ENCODE measurements around the gene MED13L.

Gene MED13L

GRCh38 chr12:116210762-116211161 is 66.7 kb downstream of the MED13L start:
- Histone ChIP-seq H3K9ac (ENCODE audit: low read length) (no peak overlapping the region), H2BK5ac (ENCODE audit: low read length) (no peak overlapping the region), H3K18ac (ENCODE audit: low read length) (no peak overlapping the region), H3K27me3 (ENCODE audit: insufficient read depth, low read length, poor library complexity) (no peaks in the 10 kb centered on the region), H2BK120ac (ENCODE audit: low read depth, low read length) (no peak overlapping the region), H3K4ac (ENCODE audit: low read depth, low read length) (no peak overlapping the region), H3K36me3 (ENCODE audit: control insufficient read depth, insufficient read depth, low read length) (no peaks in the 10 kb centered on the region), H3K56ac (ENCODE audit: low read length) (no peak overlapping the region), H4K8ac (ENCODE audit: low read depth, low read length) (no peak overlapping the region), H3K23ac (ENCODE audit: low read length) (no peak overlapping the region), H2BK15ac (replicated peaks; ENCODE audit: low read depth) (no peak overlapping the region), H4K5ac (ENCODE audit: low read length) (no peak overlapping the region), H3K4me1 (ENCODE audit: control insufficient read depth, low read depth, low read length) (peaks cover 6% of the 10 kb centered on the region), H3K27ac (ENCODE audit: low read depth, low read length) (no peak overlapping the region), H3K4me2 (ENCODE audit: low read length) (no peak overlapping the region), H3K4me3 (ENCODE audit: low read length) (no peak overlapping the region), H2AK5ac (ENCODE audit: low read length) (no peak overlapping the region), H3K79me1 (ENCODE audit: low read length) (peaks cover 6% of the 10 kb centered on the region), H3K79me2 (ENCODE audit: control insufficient read depth, insufficient read depth, low read length) (peaks cover 57% of the 10 kb centered on the region)
- WGBS (ENCODE audit: extremely low coverage, insufficient coverage, low lambda C conversion rate), result no CpG with 5 or more reads among the region's 4 CpGs
- no peak for DNase-seq

- Histone ChIP-seq H3K18ac (ENCODE audit: low read length) (no peak overlapping the region), H2BK120ac (ENCODE audit: low read depth, low read length) (no peak overlapping the region), H3K4ac (ENCODE audit: low read depth, low read length) (no peak overlapping the region), H3K4me2 (ENCODE audit: low read length) (no peak overlapping the region), H4K5ac (ENCODE audit: low read length) (no peak overlapping the region), H3K56ac (ENCODE audit: low read length) (no peak overlapping the region), H3K27me3 (ENCODE audit: insufficient read depth, low read length, poor library complexity) (no peaks in the 10 kb centered on the region), H3K4me3 (ENCODE audit: low read length) (no peak overlapping the region), H3K36me3 (ENCODE audit: control insufficient read depth, insufficient read depth, low read length) (no peaks in the 10 kb centered on the region), H3K79me1 (ENCODE audit: low read length) (peaks cover 6% of the 10 kb centered on the region), H3K27ac (ENCODE audit: low read depth, low read length) (no peak overlapping the region), H3K79me2 (ENCODE audit: control insufficient read depth, insufficient read depth, low read length) (peaks cover 53% of the 10 kb centered on the region), H2BK15ac (replicated peaks; ENCODE audit: low read depth) (no peak overlapping the region), H4K8ac (ENCODE audit: low read depth, low read length) (no peak overlapping the region), H3K9ac (ENCODE audit: low read length) (no peak overlapping the region), H3K4me1 (ENCODE audit: control insufficient read depth, low read depth, low read length) (peaks cover 6% of the 10 kb centered on the region), H2BK5ac (ENCODE audit: low read length) (no peak overlapping the region), H3K23ac (ENCODE audit: low read length) (no peak overlapping the region), H2AK5ac (ENCODE audit: low read length) (no peak overlapping the region)
- DNase-seq, result no peak
- no CpG with 5 or more reads among the region's 5 CpGs for WGBS (ENCODE audit: extremely low coverage, insufficient coverage, low lambda C conversion rate)
Observed at GRCh38 chr12:116210131-116210530, 67.4 kb downstream of the MED13L start.

GRCh38 chr12:116209503-116209902 is 68.0 kb downstream of the MED13L start:
- H4K5ac ChIP-seq (ENCODE audit: low read length), result no peak overlapping the region
- H3K4ac ChIP-seq (ENCODE audit: low read depth, low read length), result no peak overlapping the region
- H2BK15ac ChIP-seq (replicated peaks; ENCODE audit: low read depth), result no peak overlapping the region
- no CpG with 5 or more reads among the region's 2 CpGs for WGBS (ENCODE audit: extremely low coverage, insufficient coverage, low lambda C conversion rate)
- no peak for DNase-seq
- H3K4me3 ChIP-seq (ENCODE audit: low read length), result no peak overlapping the region
- no peak overlapping the region for H3K18ac ChIP-seq (ENCODE audit: low read length)
- no peak overlapping the region for H3K23ac ChIP-seq (ENCODE audit: low read length)
- H3K56ac ChIP-seq (ENCODE audit: low read length), result no peak overlapping the region
- H2BK5ac ChIP-seq (ENCODE audit: low read length), result no peak overlapping the region
- no peak overlapping the region for H2BK120ac ChIP-seq (ENCODE audit: low read depth, low read length)
- H3K79me1 ChIP-seq (ENCODE audit: low read length), result peaks cover 8% of the 10 kb centered on the region
- H3K9ac ChIP-seq (ENCODE audit: low read length), result no peak overlapping the region
- peaks cover 6% of the 10 kb centered on the region for H3K4me1 ChIP-seq (ENCODE audit: control insufficient read depth, low read depth, low read length)
- H3K27me3 ChIP-seq (ENCODE audit: insufficient read depth, low read length, poor library complexity), result no peaks in the 10 kb centered on the region
- no peak overlapping the region for H2AK5ac ChIP-seq (ENCODE audit: low read length)
- no peak overlapping the region for H3K4me2 ChIP-seq (ENCODE audit: low read length)
- H3K36me3 ChIP-seq (ENCODE audit: control insufficient read depth, insufficient read depth, low read length), result no peaks in the 10 kb centered on the region
- H4K8ac ChIP-seq (ENCODE audit: low read depth, low read length), result no peak overlapping the region
- H3K27ac ChIP-seq (ENCODE audit: low read depth, low read length), result no peak overlapping the region
- H3K79me2 ChIP-seq (ENCODE audit: control insufficient read depth, insufficient read depth, low read length), result peaks cover 54% of the 10 kb centered on the region

DNA sequence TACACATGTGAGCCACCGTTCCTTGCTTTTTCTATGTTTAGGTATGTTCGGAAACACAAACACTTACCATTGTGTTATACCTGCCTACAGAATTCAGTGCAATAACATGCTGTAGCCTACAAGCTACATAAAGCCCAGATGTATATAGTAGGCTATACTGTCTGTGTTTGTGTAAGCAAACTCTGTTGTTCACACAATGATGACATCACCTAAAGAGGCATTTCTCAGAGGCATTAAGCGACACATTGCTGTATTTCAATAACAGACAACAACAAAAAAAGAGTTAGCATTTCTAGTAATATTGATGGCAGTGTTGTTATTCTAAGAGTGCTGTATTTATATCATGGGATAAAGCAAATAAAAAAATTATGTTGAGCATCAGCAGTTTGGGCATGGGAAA is 70.2 kb downstream of the MED13L start:
- H3K23ac ChIP-seq (ENCODE audit: low read length), result no peak overlapping the region
- no peak overlapping the region for H3K56ac ChIP-seq (ENCODE audit: low read length)
- peak; percentile 25 for DNase-seq
- no peak overlapping the region for H3K4me3 ChIP-seq (ENCODE audit: low read length)
- WGBS (ENCODE audit: extremely low coverage, insufficient coverage, low lambda C conversion rate), result no CpG with 5 or more reads among the region's 3 CpGs
- no peak overlapping the region for H2BK5ac ChIP-seq (ENCODE audit: low read length)
- H3K4ac ChIP-seq (ENCODE audit: low read depth, low read length), result no peak overlapping the region
- no peak overlapping the region for H3K18ac ChIP-seq (ENCODE audit: low read length)
- no peaks in the 10 kb centered on the region for H3K27me3 ChIP-seq (ENCODE audit: insufficient read depth, low read length, poor library complexity)
- H3K4me2 ChIP-seq (ENCODE audit: low read length), result no peak overlapping the region
- no peak overlapping the region for H2BK120ac ChIP-seq (ENCODE audit: low read depth, low read length)
- peaks cover 8% of the 10 kb centered on the region for H3K4me1 ChIP-seq (ENCODE audit: control insufficient read depth, low read depth, low read length)
- no peak overlapping the region for H3K27ac ChIP-seq (ENCODE audit: low read depth, low read length)
- peaks cover 58% of the 10 kb centered on the region for H3K79me2 ChIP-seq (ENCODE audit: control insufficient read depth, insufficient read depth, low read length)
- no peak overlapping the region for H4K8ac ChIP-seq (ENCODE audit: low read depth, low read length)
- no peak overlapping the region for H3K9ac ChIP-seq (ENCODE audit: low read length)
- H2AK5ac ChIP-seq (ENCODE audit: low read length), result no peak overlapping the region
- H4K5ac ChIP-seq (ENCODE audit: low read length), result no peak overlapping the region
- no peaks in the 10 kb centered on the region for H3K36me3 ChIP-seq (ENCODE audit: control insufficient read depth, insufficient read depth, low read length)
- no peak overlapping the region for H2BK15ac ChIP-seq (replicated peaks; ENCODE audit: low read depth)
- peaks cover 11% of the 10 kb centered on the region for H3K79me1 ChIP-seq (ENCODE audit: low read length)

GRCh38 chr12:116206828-116207227 is 70.7 kb downstream of the MED13L start:
- Histone ChIP-seq H3K4me1 (ENCODE audit: control insufficient read depth, low read depth, low read length) (peaks cover 8% of the 10 kb centered on the region), H2BK120ac (ENCODE audit: low read depth, low read length) (no peak overlapping the region), H4K5ac (ENCODE audit: low read length) (no peak overlapping the region), H2BK15ac (replicated peaks; ENCODE audit: low read depth) (no peak overlapping the region), H3K27me3 (ENCODE audit: insufficient read depth, low read length, poor library complexity) (no peaks in the 10 kb centered on the region), H3K79me2 (ENCODE audit: control insufficient read depth, insufficient read depth, low read length) (peaks cover 61% of the 10 kb centered on the region), H3K56ac (ENCODE audit: low read length) (no peak overlapping the region), H3K27ac (ENCODE audit: low read depth, low read length) (no peak overlapping the region), H3K4me3 (ENCODE audit: low read length) (no peak overlapping the region), H2BK5ac (ENCODE audit: low read length) (no peak overlapping the region), H4K8ac (ENCODE audit: low read depth, low read length) (no peak overlapping the region), H2AK5ac (ENCODE audit: low read length) (no peak overlapping the region), H3K4me2 (ENCODE audit: low read length) (no peak overlapping the region), H3K36me3 (ENCODE audit: control insufficient read depth, insufficient read depth, low read length) (no peaks in the 10 kb centered on the region), H3K23ac (ENCODE audit: low read length) (no peak overlapping the region), H3K9ac (ENCODE audit: low read length) (no peak overlapping the region), H3K79me1 (ENCODE audit: low read length) (peaks cover 11% of the 10 kb centered on the region), H3K18ac (ENCODE audit: low read length) (no peak overlapping the region), H3K4ac (ENCODE audit: low read depth, low read length) (no peak overlapping the region)
- DNase-seq, result no peak
- WGBS (ENCODE audit: extremely low coverage, insufficient coverage, low lambda C conversion rate), result no CpG with 5 or more reads among the region's 3 CpGs

DNA sequence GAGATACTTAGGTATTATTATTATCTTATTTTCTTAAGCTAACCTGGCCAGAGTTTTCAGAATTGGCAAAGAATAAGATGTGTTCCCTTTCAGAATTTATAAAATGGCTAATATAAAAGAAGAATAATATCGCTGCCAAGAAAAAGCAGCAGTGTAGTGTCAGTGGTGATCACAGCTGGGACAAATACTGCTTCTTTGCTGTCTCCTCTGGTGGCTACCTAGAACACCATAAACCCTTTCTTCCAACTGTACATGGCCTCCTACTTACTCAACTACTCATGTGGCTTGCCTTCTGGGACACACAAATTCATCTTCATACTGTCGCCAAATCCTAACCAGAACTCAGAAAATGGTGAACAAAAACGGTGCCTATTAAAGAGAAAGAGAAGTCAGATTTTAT is 72.7 kb downstream of the MED13L start:
- H3K18ac ChIP-seq (ENCODE audit: low read length), result no peak overlapping the region
- DNase-seq, result no peak
- H2BK15ac ChIP-seq (replicated peaks; ENCODE audit: low read depth), result no peak overlapping the region
- no peak overlapping the region for H2BK120ac ChIP-seq (ENCODE audit: low read depth, low read length)
- no peak overlapping the region for H4K8ac ChIP-seq (ENCODE audit: low read depth, low read length)
- no peaks in the 10 kb centered on the region for H3K36me3 ChIP-seq (ENCODE audit: control insufficient read depth, insufficient read depth, low read length)
- H3K4ac ChIP-seq (ENCODE audit: low read depth, low read length), result no peak overlapping the region
- no peak overlapping the region for H3K4me3 ChIP-seq (ENCODE audit: low read length)
- H2AK5ac ChIP-seq (ENCODE audit: low read length), result no peak overlapping the region
- no peak overlapping the region for H3K56ac ChIP-seq (ENCODE audit: low read length)
- no peak overlapping the region for H3K23ac ChIP-seq (ENCODE audit: low read length)
- H3K79me2 ChIP-seq (ENCODE audit: control insufficient read depth, insufficient read depth, low read length), result peaks cover 52% of the 10 kb centered on the region
- no CpG with 5 or more reads among the region's 3 CpGs for WGBS (ENCODE audit: extremely low coverage, insufficient coverage, low lambda C conversion rate)
- no peak overlapping the region for H2BK5ac ChIP-seq (ENCODE audit: low read length)
- H3K79me1 ChIP-seq (ENCODE audit: low read length), result peaks cover 9% of the 10 kb centered on the region
- no peak overlapping the region for H3K4me2 ChIP-seq (ENCODE audit: low read length)
- no peak overlapping the region for H3K27ac ChIP-seq (ENCODE audit: low read depth, low read length)
- peaks cover 2% of the 10 kb centered on the region for H3K4me1 ChIP-seq (ENCODE audit: control insufficient read depth, low read depth, low read length)
- no peaks in the 10 kb centered on the region for H3K27me3 ChIP-seq (ENCODE audit: insufficient read depth, low read length, poor library complexity)
- no peak overlapping the region for H3K9ac ChIP-seq (ENCODE audit: low read length)
- no peak overlapping the region for H4K5ac ChIP-seq (ENCODE audit: low read length)
